H7 (cell line): ENCODE measurements around the gene DPPA3. TPM values are rescaled to one million over a fixed set of nuclear protein-coding genes. Genes with fewer than 3 reads are reported as not detected.
"Not testable (repeated sequence)": the region's sequence is repeated elsewhere in the genome, so short reads cannot be mapped to it uniquely, and the experiment has no call there.

Source experiments
- DNase-seq: peaks from one replicate; pipeline ENCODE4 v3.0.0; 2012
- H3K27me3 ChIP-seq: 2 replicates; pipeline ENCODE4 v1.6.0; 2011; ENCODE audit warnings: mild to moderate bottlenecking, low read length; ENCODE audit not compliant: control insufficient read depth, insufficient read depth
- H3K36me3 ChIP-seq: replicated peaks from 2 replicates; pipeline ENCODE4 v1.5.1; 2011; ENCODE audit warnings: low read length; ENCODE audit not compliant: control insufficient read depth, insufficient read depth
- H3K4me3 ChIP-seq: 2 replicates; pipeline ENCODE4 v1.5.1; 2011; ENCODE audit warnings: low read depth, mild to moderate bottlenecking, control low read depth, low read length, moderate library complexity; ENCODE audit not compliant: insufficient read depth
- total RNA-seq: library from RNA; depleted of rRNA; stranded (reverse); fragments of >200 nt; shearing (Covaris generic); gene quantifications from 2 replicates; pipeline ENCODE4 v1.2.3, GENCODE V29; 2014

Gene DPPA3
- total RNA-seq, 1 experiment from 2014 or later, result 3.4 TPM

DNA sequence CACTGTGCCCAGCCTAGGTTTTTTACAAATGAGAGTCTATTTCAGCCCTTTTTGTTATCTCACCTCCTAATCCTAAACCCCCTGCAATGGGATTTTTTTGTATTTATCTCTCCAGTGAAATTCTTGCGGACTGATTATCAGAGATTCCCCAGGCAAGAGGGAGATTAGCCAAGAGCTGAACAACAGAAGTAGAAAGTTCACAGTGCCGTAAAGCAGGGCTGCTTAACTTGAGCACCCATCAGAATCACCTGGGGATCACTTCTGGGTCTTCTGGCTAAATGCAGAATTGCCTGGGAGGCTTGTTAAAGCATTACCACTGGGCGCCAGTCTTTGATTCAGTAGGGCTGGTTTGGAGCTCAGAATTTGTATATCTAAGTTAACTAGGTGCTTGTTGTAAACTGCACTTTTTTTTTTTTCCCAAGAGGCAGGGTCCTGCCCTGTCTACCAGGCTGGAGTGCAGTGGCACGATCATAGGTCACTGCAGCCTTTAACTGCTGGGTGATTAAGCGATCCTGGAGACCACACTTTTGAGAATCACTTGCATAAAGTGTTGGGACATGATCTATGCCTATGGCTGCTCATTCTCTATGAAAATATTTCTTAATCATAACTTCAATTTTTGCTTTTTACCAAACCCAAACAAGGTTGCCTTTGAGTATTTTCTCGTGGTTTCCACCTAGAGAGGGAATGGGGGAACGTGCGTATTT is 1.1 kb upstream of the DPPA3 start:
- no peaks in the 10 kb centered on the region for H3K27me3 ChIP-seq
- H3K36me3 ChIP-seq, result no peaks in the 10 kb centered on the region
- DNase-seq, result peak; percentile 42
- H3K4me3 ChIP-seq, result no peak overlapping the region

DNA sequence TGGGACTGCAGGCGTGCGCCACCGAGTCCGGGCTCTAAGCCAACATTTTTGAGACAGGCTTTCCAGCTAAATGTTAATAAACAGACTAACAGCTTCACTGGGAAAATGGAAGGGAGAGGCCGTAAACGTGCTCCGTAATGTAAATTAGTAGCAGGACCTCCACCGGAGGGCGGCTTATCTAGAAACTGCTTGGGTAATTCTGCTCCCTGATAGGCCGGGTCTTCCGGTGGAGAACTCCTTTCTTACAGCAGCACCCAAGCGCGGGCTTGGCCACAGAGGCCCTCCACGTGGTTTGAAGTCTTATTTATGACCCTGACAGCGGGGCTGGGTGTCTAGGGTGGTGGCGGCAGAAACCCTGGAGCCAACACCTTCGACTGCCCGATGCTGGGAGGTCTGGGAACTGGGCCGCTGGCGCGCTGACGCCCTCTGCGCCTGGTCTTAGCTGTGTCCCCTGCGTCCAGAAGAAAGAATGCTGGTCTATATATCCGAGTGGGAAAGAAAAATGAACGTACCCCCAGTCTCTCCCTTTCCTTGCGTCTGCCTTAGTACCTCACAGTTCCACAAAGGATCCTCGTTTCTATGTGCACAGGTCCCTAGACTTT is 1.7 kb downstream of the DPPA3 start:
- Histone ChIP-seq H3K36me3 (no peaks in the 10 kb centered on the region), H3K27me3 (no peaks in the 10 kb centered on the region), H3K4me3 (no peak overlapping the region)
- DNase-seq, result peak; percentile 75

DNA sequence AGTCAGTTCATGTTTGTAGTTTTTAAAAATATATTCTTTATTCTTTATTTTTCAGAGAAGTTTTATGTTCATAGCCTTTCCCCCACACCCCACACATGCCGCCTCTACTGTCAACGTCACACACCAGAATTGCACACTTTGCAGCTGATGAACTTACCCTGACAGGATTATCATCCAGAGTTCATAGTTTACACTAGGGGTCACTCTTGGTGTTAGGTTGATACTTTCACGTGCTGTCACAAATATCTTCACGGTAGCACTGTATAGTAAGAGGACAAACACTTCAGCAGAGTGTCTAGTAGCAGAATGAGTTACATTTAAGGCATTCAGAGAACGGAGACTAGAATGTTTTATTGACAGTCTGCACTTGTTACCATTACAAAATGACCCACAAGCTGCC is 5.1 kb downstream of the DPPA3 start:
- Histone ChIP-seq H3K36me3 (no peaks in the 10 kb centered on the region), H3K27me3 (no peaks in the 10 kb centered on the region), H3K4me3 (no peak overlapping the region)
- peak; percentile 66 for DNase-seq

DNA sequence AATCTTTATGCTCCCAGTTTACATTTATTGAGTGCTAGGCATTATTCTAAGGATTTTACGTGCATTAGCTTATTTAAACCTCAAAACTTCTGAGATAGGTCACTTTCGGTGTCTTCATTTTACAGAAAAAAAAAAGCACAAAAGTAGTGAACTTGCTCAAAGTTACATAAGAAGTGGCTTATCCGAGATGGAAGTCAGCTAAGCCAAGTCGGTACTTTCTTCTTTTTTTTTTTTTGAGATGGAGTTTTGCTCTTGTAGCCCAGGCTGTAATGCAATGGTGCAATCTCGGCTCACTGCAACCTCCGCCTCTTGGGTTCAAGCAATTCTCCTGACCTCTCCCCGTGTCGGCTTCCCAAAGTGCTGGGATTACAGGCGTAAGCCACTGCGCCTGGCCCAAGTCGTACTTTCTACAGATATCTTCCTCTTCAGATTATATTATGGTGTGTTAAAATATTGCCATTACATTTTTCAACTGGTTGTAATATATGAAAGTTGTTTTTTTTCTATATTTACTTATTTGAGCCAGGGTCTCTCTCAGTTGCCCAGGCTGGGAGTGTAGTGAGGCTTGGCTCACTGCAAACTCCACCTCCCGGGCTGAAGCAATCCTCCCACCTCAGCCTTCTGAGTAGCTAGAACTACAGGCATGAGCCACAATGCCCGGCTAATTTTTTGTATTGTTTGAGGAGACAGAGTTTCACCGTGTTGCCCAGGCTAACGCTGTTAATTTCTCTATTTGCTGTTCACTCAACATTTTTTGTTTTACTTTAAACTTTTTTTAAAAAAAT is 8.9 kb downstream of the DPPA3 start:
- H3K36me3 ChIP-seq, result no peaks in the 10 kb centered on the region
- H3K27me3 ChIP-seq, result no peaks in the 10 kb centered on the region
- no peak overlapping the region for H3K4me3 ChIP-seq
- no peak for DNase-seq

DNA sequence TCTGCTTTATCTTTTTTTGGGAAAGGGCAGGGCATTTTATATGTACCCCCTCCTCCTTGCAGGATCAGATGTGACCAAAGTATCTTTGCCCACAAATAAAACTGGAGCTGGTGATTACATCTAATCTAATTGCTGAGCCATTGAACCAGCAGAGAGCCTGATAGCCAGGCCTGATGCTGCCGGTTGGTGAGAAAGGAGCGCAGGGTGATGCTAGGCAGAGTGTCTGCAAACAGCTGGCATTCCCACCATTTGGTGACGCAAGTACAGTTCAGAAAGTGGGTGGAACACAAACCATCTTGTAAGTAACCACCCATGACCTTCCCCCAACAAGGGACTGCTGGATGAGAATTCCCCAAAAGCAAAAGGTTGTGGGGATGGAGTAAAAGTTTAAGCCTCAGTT is 12.7 kb downstream of the DPPA3 start:
- H3K36me3 ChIP-seq, result no peaks in the 10 kb centered on the region
- H3K4me3 ChIP-seq, result no peak overlapping the region
- no peaks in the 10 kb centered on the region for H3K27me3 ChIP-seq
- DNase-seq, result no peak

DNA sequence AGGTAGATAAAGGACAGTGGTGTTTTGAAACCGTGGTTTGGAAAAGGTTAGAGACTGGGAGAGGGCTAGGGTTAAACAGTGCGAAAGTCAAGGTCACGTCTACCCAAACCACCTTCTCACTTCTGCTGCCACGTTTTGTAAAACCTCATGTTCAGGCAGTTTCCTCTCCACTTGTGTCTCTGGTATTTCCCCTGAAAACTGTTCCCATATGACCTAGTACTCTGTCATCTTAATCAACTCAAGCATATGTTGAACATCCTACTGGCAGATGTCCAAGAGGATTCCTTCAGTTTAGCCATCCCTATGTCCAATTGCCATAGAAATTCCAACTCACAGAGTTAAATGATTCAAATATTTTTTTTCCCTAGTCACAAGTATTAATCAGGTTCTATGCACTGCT is 18.5 kb downstream of the DPPA3 start:
- Histone ChIP-seq H3K4me3 (no peak overlapping the region), H3K27me3 (no peaks in the 10 kb centered on the region), H3K36me3 (no peaks in the 10 kb centered on the region)
- DNase-seq, result no peak

DNA sequence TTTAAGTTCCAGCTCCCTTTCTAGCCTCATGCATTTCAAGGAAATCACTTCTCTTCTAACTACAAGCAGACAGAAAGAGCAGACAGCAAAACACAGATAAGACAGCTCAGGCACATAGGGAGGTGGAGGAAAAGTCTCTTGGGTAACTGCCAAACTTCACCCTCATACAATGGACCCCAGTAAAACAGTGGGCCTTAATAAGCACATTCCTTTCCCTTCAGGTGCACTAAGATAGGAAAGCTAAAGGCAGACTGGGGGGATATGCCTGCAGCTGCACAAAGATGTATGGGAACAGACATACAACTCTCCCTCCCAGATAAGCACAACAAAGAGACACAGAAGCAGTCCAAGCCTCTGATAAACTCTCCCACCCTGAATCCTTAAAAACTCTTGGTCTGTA is 19.8 kb downstream of the DPPA3 start:
- not testable (repeated sequence) for H3K4me3 ChIP-seq, DNase-seq, H3K36me3 ChIP-seq, H3K27me3 ChIP-seq

DNA sequence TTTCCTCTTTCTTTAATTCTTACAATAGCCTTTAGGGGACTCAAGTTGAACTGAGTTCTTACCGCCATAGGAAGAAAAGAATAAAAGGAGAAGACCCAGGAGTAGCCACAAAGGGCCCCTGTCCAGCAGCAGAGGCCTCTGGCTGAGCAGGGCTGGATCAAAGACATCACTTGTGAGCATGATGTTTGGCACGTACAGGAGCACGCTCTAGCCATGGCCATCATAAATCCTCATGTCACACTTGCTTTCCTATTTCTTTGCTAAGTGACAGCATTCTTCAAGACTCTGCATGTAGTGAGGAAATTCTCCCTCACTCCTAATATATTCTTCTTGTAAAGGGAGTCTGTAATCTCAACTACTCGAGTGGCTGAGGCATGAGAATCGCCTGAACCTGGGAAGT is 20.3 kb downstream of the DPPA3 start:
- Histone ChIP-seq H3K27me3 (no peaks in the 10 kb centered on the region), H3K4me3 (no peak overlapping the region), H3K36me3 (no peaks in the 10 kb centered on the region)
- no peak for DNase-seq

DNA sequence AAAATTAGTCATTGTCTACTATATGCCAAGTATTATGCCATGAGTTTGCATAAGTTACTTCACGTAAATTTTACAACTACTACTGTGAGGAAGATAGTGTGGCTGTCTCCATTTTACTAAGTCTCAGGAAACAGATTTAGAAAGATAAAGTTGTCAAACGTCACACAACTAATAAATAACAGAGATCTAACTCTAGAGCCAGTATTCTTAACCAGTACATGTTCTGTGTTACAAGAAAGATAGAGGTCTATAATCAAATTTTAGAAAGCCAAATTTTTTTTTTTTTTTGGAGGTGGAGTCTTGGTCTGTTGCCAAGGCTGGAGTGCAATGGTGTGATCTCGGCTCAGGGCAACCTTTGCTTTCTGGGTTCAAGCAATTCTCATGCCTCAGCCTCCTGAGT is 21.8 kb downstream of the DPPA3 start:
- H3K27me3 ChIP-seq, result no peaks in the 10 kb centered on the region
- H3K36me3 ChIP-seq, result no peaks in the 10 kb centered on the region
- no peak overlapping the region for H3K4me3 ChIP-seq
- no peak for DNase-seq

DNA sequence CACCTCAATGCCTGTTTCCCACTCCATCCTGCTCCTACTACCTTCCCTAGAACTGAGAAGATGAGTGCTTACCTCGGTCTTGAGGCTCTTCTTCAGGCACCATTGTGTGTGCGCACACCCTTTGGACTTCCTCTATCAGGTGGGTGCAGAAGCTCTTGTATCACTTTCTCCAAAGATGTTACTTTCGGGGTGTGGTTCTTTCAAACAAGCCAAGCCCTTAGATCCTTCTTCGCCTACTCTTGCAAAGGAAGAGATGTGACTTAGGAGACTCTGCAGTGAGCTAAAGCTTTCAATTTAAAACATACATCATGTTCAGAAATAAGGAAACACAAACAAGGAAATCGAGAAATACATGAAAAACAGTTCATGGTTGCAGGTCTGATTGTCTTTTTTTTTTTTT is 36.0 kb downstream of the DPPA3 start, which contains the start of gene CLEC4C:
Gene CLEC4C (minus strand): TSS at position 130 of the 400 bp plus-strand sequence. CDS start 27 bp downstream, at position 103.
- H3K27me3 ChIP-seq, result no peaks in the 10 kb centered on the region
- DNase-seq, result no peak

DNA sequence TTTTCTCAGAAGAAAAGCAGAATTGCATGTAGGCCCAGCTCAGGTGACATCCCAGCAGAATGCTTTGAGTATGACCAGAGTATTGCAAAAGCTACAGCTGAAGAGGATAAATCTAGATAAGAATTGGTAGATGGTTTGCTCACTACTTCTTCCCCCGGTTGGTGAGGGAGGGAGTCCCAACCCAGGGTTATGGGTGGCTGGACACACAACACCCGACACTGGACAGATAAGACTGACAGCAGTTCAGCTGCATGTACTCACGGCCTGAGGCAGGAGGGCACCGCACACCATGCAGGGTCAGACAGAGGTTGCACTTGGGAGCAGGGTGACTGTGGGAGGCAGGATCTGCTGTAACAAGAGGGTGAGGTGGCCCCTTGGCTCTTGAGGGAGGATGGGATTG is 37.6 kb downstream of the DPPA3 start:
- Histone ChIP-seq H3K36me3 (no peaks in the 10 kb centered on the region), H3K4me3 (no peak overlapping the region), H3K27me3 (no peaks in the 10 kb centered on the region)
- DNase-seq, result no peak

More for the DNA sequence above, 36.0 kb downstream of the DPPA3 start, which contains the start of gene CLEC4C:
- Histone ChIP-seq H3K4me3 (no peak within 1 kb of the TSS), H3K36me3 (no peaks in the 10 kb centered on the region)

DNA sequence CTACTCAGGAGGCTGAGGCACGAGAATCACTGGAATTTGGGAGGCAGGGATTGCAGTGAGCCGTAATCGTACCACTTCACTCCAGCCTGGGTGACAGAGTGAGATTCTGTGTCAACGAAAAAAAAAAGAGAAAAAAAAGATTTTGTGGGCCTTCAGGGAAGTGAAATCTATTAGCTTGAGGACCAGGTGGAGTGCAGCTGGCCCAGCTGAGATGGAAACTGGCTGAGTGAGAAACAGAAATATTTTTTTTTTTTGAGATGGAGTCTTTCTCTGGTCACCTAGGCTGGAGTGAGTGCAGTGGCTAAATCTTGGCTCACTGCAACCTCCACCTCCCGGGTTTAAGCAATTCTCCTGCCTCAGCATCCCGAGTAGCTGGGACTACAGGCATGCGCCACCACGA is 38.2 kb downstream of the DPPA3 start:
- DNase-seq, result no peak
- H3K27me3 ChIP-seq, result no peaks in the 10 kb centered on the region
- H3K36me3 ChIP-seq, result no peaks in the 10 kb centered on the region
- no peak overlapping the region for H3K4me3 ChIP-seq

DNA sequence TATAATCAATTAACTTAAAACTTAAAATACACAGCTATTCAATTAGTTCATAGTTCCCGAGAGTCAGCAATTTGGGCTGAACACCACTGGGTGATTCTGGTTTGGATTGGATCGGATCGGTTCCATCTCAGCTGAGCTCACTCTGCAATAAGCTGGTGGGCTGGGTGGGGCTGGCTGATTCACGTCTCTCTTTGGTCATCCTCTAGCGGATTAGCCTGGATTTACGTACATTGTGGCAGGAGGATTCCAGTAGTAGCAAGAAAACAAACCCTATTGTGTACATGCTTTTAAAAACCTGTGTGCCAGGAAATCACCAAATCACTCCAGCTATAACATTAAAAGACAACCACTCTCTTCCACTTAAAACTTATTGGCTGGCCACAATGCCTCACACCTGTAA is 39.1 kb downstream of the DPPA3 start:
- no peaks in the 10 kb centered on the region for H3K36me3 ChIP-seq
- DNase-seq, result peak; percentile 46
- no peaks in the 10 kb centered on the region for H3K27me3 ChIP-seq
- H3K4me3 ChIP-seq, result no peak overlapping the region

DNA sequence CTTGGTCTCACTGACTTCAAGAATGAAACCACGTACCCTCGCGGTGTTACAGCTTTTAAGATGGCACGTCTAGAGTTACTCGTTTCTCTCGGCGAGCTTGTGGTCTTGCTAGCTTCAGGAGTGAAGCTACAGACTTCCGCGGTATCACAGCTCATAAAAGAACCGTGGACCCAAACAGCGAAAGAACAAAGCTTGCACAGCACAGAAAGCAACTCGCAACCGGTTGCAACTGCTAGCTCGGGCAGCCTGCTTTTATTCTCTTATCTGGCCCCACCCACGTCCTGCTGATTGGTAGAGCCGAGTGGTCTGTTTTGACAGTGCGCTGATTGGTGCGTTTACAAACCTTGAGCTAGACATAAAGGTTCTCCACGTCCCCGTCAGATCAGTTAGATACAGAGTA is 40.2 kb downstream of the DPPA3 start:
- no peaks in the 10 kb centered on the region for H3K27me3 ChIP-seq
- no peaks in the 10 kb centered on the region for H3K36me3 ChIP-seq
- H3K4me3 ChIP-seq, result no peak overlapping the region
- DNase-seq, result no peak
